DOHH2 (cell line): ENCODE results near the gene NFE2L3.

Experiments
- H3F3A ChIP-seq: fragments of 200-600 bp; sonication (generic), shearing (Covaris generic); 2 replicates; pipeline ENCODE4 v1.6.0; 2016; ENCODE audit warnings: antibody characterized with exemption, mild to moderate bottlenecking; ENCODE audit not compliant: control insufficient read depth, insufficient read depth
- H3K27ac ChIP-seq: fragments of 200-600 bp; sonication (generic); 2 replicates; pipeline ENCODE4 v1.5.1; 2014; ENCODE audit warnings: low read depth, mild to moderate bottlenecking, low read length, moderate library complexity
- H3K27me3 ChIP-seq: fragments of 200-600 bp; sonication (generic); 2 replicates; pipeline ENCODE4 v1.6.1; 2014; ENCODE audit warnings: mild to moderate bottlenecking, low read length, mixed read lengths; ENCODE audit not compliant: control insufficient read depth
- H3K36me3 ChIP-seq: fragments of 200-600 bp; sonication (generic); 2 replicates; pipeline ENCODE4 v1.6.1; 2014; ENCODE audit warnings: mild to moderate bottlenecking, low read length, moderate library complexity, mixed read lengths; ENCODE audit not compliant: control insufficient read depth
- H3K4me1 ChIP-seq: fragments of 200-600 bp; sonication (generic); 2 replicates; pipeline ENCODE4 v1.6.1; 2014; ENCODE audit warnings: mild to moderate bottlenecking, low read length, mixed read lengths; ENCODE audit not compliant: control insufficient read depth
- H3K4me2 ChIP-seq: fragments of 200-600 bp; sonication (generic); 2 replicates; pipeline ENCODE4 v1.6.0; 2014; ENCODE audit warnings: mild to moderate bottlenecking, low read length, moderate library complexity
- H3K4me3 ChIP-seq: fragments of 200-600 bp; sonication (generic); 2 replicates; pipeline ENCODE4 v1.5.1; 2014; ENCODE audit warnings: mild to moderate bottlenecking, low read length, mixed read lengths
- H3K79me2 ChIP-seq: fragments of 200-600 bp; sonication (generic); 2 replicates; pipeline ENCODE4 v1.6.1; 2014; ENCODE audit warnings: mild to moderate bottlenecking, low read length, mixed read lengths; ENCODE audit not compliant: control insufficient read depth
- H3K9me2 ChIP-seq: fragments of 200-600 bp; sonication (generic); replicated peaks from 2 replicates; pipeline ENCODE4 v1.6.1; 2014; ENCODE audit warnings: mild to moderate bottlenecking, low read length, mixed read lengths; ENCODE audit not compliant: control insufficient read depth
- H3K9me3 ChIP-seq: fragments of 200-600 bp; sonication (generic); 2 replicates; pipeline ENCODE4 v1.6.1; 2014; ENCODE audit warnings: antibody characterized with exemption, low read length, mixed read lengths; ENCODE audit not compliant: control insufficient read depth, insufficient read depth
- H4K20me1 ChIP-seq: fragments of 200-600 bp; sonication (generic); 2 replicates; pipeline ENCODE4 v1.6.0; 2014; ENCODE audit warnings: low read depth, mild to moderate bottlenecking, antibody characterized with exemption, low read length, moderate library complexity; ENCODE audit not compliant: control insufficient read depth, insufficient read depth
- CTCF ChIP-seq: fragments of 200-600 bp; sonication (generic); IDR thresholded peaks from one replicate; pipeline ENCODE4 v1.5.1; 2014; ENCODE audit warnings: antibody characterized with exemption, mild to moderate bottlenecking, low read depth, low read length; ENCODE audit not compliant: poor library complexity, severe bottlenecking
- EZH2phosphoT487 ChIP-seq: fragments of 200-600 bp; sonication (generic); IDR thresholded peaks from 2 replicates; pipeline ENCODE4 v1.6.1; 2017; ENCODE audit warnings: borderline replicate concordance, mild to moderate bottlenecking, antibody characterized with exemption, low read length, moderate library complexity, mixed read lengths

Gene NFE2L3

DNA sequence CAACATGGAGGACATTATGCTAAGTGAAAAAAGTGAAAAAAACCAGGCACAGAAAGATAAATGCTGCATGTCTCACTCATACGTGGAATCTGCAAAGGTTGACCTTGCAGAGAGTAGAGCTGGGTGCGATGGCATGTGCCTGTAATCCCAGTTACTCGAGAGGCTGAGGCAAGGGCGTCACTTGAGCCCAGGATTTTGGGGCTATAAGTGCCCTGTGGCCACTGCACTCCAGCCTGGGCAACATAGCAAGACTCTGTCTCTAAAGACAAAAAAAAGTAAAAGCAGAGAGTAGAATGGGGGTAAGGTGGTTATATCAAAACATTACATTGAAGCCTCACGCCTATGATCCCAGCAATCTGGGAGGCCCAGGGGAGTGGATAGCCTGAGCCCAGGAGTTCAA, 72.4 kb downstream of the NFE2L3 start:
- Histone ChIP-seq H3K9me3 (no peaks in the 10 kb centered on the region), H3K36me3 (no peaks in the 10 kb centered on the region), H3K9me2 (no peaks in the 10 kb centered on the region), H3K4me1 (no peaks in the 10 kb centered on the region), H3K79me2 (no peaks in the 10 kb centered on the region), H3K4me2 (no peak overlapping the region), H4K20me1 (no peaks in the 10 kb centered on the region), H3K27me3 (peaks cover 20% of the 10 kb centered on the region; the same call in 1 of the 2 replicates), H3K27ac (no peak overlapping the region), H3K4me3 (no peak overlapping the region), H3F3A (no peaks in the 10 kb centered on the region)
- no peak for TF ChIP-seq EZH2phosphoT487
- no peak for TF ChIP-seq CTCF

- H3K27me3 ChIP-seq = peaks cover 18% of the 10 kb centered on the region; the same call in 1 of the 2 replicates
- no peak overlapping the region for H3K27ac ChIP-seq
- no peaks in the 10 kb centered on the region for H3K79me2 ChIP-seq
- H3K36me3 ChIP-seq = no peaks in the 10 kb centered on the region
- H3K9me3 ChIP-seq = no peaks in the 10 kb centered on the region
- TF ChIP-seq EZH2phosphoT487 = no peak
- H3K4me2 ChIP-seq = no peak overlapping the region
- H3K4me3 ChIP-seq = no peak overlapping the region
- H3K4me1 ChIP-seq = no peaks in the 10 kb centered on the region
- no peaks in the 10 kb centered on the region for H3F3A ChIP-seq
- no peaks in the 10 kb centered on the region for H3K9me2 ChIP-seq
- H4K20me1 ChIP-seq = no peaks in the 10 kb centered on the region
These were observed 76.0 kb downstream of the NFE2L3 start for GRCh38 chr7:26227987-26228386.

DNA sequence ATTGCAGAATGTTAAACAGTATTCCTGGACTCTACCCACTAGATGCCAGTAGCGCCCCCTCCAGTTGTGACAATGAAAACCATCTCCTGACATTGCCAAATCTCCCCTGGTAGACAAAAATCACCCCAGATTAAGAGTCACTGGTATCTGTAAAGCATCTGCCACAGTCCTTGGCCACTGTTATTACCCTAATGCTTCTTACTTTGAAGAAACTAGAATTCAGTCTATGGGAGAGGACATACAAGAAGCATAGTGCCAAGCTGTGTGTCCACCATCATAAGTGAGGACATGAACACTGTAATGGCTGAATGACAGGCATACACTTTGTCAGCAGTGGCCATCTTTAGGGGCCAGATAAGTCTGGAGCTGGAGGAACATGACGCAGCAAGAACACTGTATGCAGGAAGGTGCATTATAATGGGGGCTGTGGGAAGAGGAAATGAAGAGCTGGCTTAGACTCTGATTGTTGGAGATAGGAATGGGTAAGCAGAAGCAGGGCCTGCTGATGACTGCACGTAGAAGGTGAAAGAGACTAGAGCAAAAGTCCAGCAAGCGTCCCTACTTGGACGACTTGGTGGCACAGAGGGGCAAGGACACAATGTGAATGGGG, 82.0 kb downstream of the NFE2L3 start:
- Histone ChIP-seq H3K27me3 (peaks cover 18% of the 10 kb centered on the region), H3K9me2 (no peaks in the 10 kb centered on the region), H4K20me1 (no peaks in the 10 kb centered on the region), H3K27ac (no peak overlapping the region), H3K4me1 (no peaks in the 10 kb centered on the region), H3F3A (no peaks in the 10 kb centered on the region), H3K36me3 (no peaks in the 10 kb centered on the region), H3K4me2 (no peak overlapping the region), H3K4me3 (no peak overlapping the region), H3K9me3 (no peaks in the 10 kb centered on the region), H3K79me2 (no peaks in the 10 kb centered on the region)
- TF ChIP-seq EZH2phosphoT487 (no peak), CTCF (peak; percentile 39)
